Adrenal gland (tissue), 5 donors: ENCODE measurements around the gene PUS7.

Source experiments
- CTCF ChIP-seq, 6 experiments: fragments of 450-650 bp in 4 of 6; fragments of 200-600 bp in 2 of 6; sonication (generic) in 1 of 6; IDR thresholded peaks; 1 replicate in 5 of 6; 2 replicates in 1 of 6; pipeline versions ENCODE4 v1.5.1 to v1.8.0; 2016 to 2021; ENCODE audit warnings: antibody characterized with exemption in 6 of 6, mild to moderate bottlenecking in 2 of 6, moderate library complexity in 1 of 6
- POLR2A ChIP-seq, 2 donors: fragments of 450-650 bp; IDR thresholded peaks; one replicate each; pipeline ENCODE4 v1.6.1; 2017; ENCODE audit warnings: antibody characterized with exemption in 2 of 2, mild to moderate bottlenecking in 2 of 2, moderate library complexity in 1 of 2
- donor health status: DM: no; HTN: no; CAD: no.

- TF ChIP-seq POLR2A (IDR thresholded peaks at IDR 0.05) (no peak), CTCF (IDR thresholded peaks at IDR 0.05) (no peak)
Observed at GRCh38 chr7:105438847-105439173, 83.3 kb downstream of the PUS7 start.
